ENCODE results near the gene COMMD9. TPM values are rescaled to one million over a fixed set of nuclear protein-coding genes. Genes with fewer than 3 reads are reported as not detected.

COMMD9 gene
- polyA plus RNA-seq, 3 donors = 105 to 238 (median 235) TPM

DNA sequence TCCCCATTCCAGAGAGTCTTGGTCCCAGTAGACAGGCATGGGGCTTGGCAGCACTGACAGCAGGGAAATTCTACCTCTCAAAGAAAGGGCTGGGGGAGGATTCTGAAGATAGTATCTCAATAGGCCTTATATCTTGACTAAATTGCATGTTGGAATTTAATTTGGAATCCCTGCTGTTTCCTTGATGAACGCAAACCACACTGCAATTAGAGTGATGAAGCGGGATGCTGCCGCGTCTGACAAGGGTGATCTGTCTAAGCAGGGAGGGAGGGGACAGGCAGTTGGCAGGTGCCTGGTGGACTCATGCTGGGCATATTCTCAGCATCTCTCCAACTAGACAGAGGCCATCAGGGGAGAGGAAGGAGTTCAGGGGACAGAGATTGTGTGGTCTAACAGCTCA is 48.4 kb downstream of the COMMD9 start:
- TF ChIP-seq, protein P1, sequence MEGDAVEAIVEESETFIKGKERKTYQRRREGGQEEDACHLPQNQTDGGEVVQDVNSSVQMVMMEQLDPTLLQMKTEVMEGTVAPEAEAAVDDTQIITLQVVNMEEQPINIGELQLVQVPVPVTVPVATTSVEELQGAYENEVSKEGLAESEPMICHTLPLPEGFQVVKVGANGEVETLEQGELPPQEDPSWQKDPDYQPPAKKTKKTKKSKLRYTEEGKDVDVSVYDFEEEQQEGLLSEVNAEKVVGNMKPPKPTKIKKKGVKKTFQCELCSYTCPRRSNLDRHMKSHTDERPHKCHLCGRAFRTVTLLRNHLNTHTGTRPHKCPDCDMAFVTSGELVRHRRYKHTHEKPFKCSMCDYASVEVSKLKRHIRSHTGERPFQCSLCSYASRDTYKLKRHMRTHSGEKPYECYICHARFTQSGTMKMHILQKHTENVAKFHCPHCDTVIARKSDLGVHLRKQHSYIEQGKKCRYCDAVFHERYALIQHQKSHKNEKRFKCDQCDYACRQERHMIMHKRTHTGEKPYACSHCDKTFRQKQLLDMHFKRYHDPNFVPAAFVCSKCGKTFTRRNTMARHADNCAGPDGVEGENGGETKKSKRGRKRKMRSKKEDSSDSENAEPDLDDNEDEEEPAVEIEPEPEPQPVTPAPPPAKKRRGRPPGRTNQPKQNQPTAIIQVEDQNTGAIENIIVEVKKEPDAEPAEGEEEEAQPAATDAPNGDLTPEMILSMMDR (IDR thresholded peaks at IDR 0.05) = no peak
- Histone ChIP-seq H2AFZ (ENCODE audit: insufficient read depth, low read depth, low read length, poor library complexity, severe bottlenecking) (no peak overlapping the region), H3K9me3 (replicated peaks in 1 of 2; ENCODE audit: control insufficient read depth in 1 of 2, insufficient read depth in 1 of 2, low read length in 2 of 2) (no peaks in the 10 kb centered on the region), H3K4me2 (replicated peaks; ENCODE audit: extremely low read depth, low read length, poor library complexity, severe bottlenecking) (no peak overlapping the region), H4K20me1 (ENCODE audit: insufficient read depth, low read length) (no peaks in the 10 kb centered on the region), H3K27me3 (ENCODE audit: control insufficient read depth in 2 of 2, insufficient read depth in 2 of 2, low read length in 2 of 2) (no peaks in the 10 kb centered on the region), H3K9ac (ENCODE audit: insufficient read depth, low read length, poor library complexity, severe bottlenecking) (no peak overlapping the region), H3K4me3 (replicated peaks in 1 of 3; ENCODE audit: low read depth in 2 of 3, low read length in 3 of 3) (no peak overlapping the region), H3K27ac (ENCODE audit: low read depth in 1 of 2, low read length in 2 of 2) (no peak overlapping the region), H3K79me2 (ENCODE audit: insufficient read depth, low read length) (no peaks in the 10 kb centered on the region), H3K4me1 (ENCODE audit: control insufficient read depth in 1 of 2, insufficient read depth in 2 of 2, low read length in 2 of 2) (no peaks in the 10 kb centered on the region), H3K36me3 (replicated peaks in 1 of 2; ENCODE audit: control insufficient read depth in 1 of 2, insufficient read depth in 2 of 2, low read length in 2 of 2) (no peaks in the 10 kb centered on the region)
- no peak overlapping the region for H3K4me3 Mint-ChIP-seq
- H3K36me3 Mint-ChIP-seq = peaks cover 0 to 5% of the 10 kb centered on the region in 2 donors
- peaks cover 2% of the 10 kb centered on the region for H3K4me1 Mint-ChIP-seq
- WGBS (ENCODE audit: insufficient coverage) = 100% methylated on average over 2 of the region's 4 CpGs
- intact Hi-C loops (cut with micrococcal nuclease) = loop anchor here in 1 of 2 donors (10.0 kb wide), 1 partner anchor 136 kb away; no protein-coding TSS in a partner anchor
- DNase-seq = no peak
- H3K9me3 Mint-ChIP-seq = peaks cover 0 to 6% (median 2%) of the 10 kb centered on the region in 7 donors
- H3K27me3 Mint-ChIP-seq (ENCODE audit: low read depth in 3 of 3) = peaks cover 2 to 7% (median 7%) of the 10 kb centered on the region in 3 donors
- H3K27ac Mint-ChIP-seq = no peak overlapping the region

DNA sequence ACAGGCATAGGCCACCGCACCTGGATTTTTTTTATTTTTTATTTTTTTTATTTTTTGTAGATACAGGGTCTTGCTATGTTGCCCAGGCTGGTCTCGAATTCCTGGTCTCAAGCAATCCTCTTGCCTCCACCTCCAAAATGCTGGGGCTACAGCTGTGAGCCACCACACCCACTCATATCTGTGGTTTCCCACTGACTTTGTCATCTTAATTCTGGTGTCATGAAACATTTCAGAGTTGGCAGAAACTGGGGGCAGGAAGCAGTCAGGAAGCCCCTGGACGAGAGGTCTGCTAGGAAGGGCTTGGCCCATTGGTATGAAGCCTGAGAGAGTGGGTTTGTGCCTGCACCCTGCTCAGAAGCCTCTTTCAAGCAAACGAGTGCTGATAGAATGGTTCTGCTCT is 49.1 kb downstream of the COMMD9 start:
- Mint-ChIP-seq H3K27me3 (ENCODE audit: low read depth in 3 of 3) (peaks cover 2 to 7% (median 6%) of the 10 kb centered on the region in 3 donors), H3K9me3 (peaks cover 0 to 6% (median 0%) of the 10 kb centered on the region in 7 donors), H3K4me1 (peaks cover 2% of the 10 kb centered on the region), H3K27ac (no peak overlapping the region), H3K36me3 (peaks cover 0 to 5% of the 10 kb centered on the region in 2 donors), H3K4me3 (no peak overlapping the region)
- H3K4me2 ChIP-seq (replicated peaks; ENCODE audit: extremely low read depth, low read length, poor library complexity, severe bottlenecking) = no peak overlapping the region
- no peaks in the 10 kb centered on the region for H3K79me2 ChIP-seq (ENCODE audit: insufficient read depth, low read length)
- H3K4me1 ChIP-seq (ENCODE audit: control insufficient read depth in 1 of 2, insufficient read depth in 2 of 2, low read length in 2 of 2) = no peaks in the 10 kb centered on the region
- H3K27ac ChIP-seq (ENCODE audit: low read depth in 1 of 2, low read length in 2 of 2) = no peak overlapping the region
- no peak overlapping the region for H2AFZ ChIP-seq (ENCODE audit: insufficient read depth, low read depth, low read length, poor library complexity, severe bottlenecking)
- H4K20me1 ChIP-seq (ENCODE audit: insufficient read depth, low read length) = no peaks in the 10 kb centered on the region
- H3K4me3 ChIP-seq (replicated peaks in 1 of 3; ENCODE audit: low read depth in 2 of 3, low read length in 3 of 3) = no peak overlapping the region
- intact Hi-C loops (cut with micrococcal nuclease) = loop anchor here in 1 of 2 donors (10.0 kb wide), 1 partner anchor 135 kb away; no protein-coding TSS in a partner anchor
- no peak overlapping the region for H3K9ac ChIP-seq (ENCODE audit: insufficient read depth, low read length, poor library complexity, severe bottlenecking)
- H3K27me3 ChIP-seq (ENCODE audit: control insufficient read depth in 2 of 2, insufficient read depth in 2 of 2, low read length in 2 of 2) = no peaks in the 10 kb centered on the region
- DNase-seq = no peak
- no peaks in the 10 kb centered on the region for H3K9me3 ChIP-seq (replicated peaks in 1 of 2; ENCODE audit: control insufficient read depth in 1 of 2, insufficient read depth in 1 of 2, low read length in 2 of 2)
- TF ChIP-seq, protein P1 (IDR thresholded peaks at IDR 0.05) = no peak
- WGBS (ENCODE audit: insufficient coverage) = 18% methylated on average over 2 of the region's 4 CpGs
- H3K36me3 ChIP-seq (replicated peaks in 1 of 2; ENCODE audit: control insufficient read depth in 1 of 2, insufficient read depth in 2 of 2, low read length in 2 of 2) = no peaks in the 10 kb centered on the region

All from CD14-positive monocyte (primary cell).